SW480 (cell line): ENCODE results near the gene KCNH1.

ENCODE experiments used
- DNase-seq: peaks from one replicate; pipeline ENCODE4 v3.0.0-alpha.2; 2016; ENCODE audit warnings: low spot score

Gene KCNH1

GRCh38 chr1:210758261-210758660, 375.7 kb downstream of the KCNH1 start:
- no peak for DNase-seq

GRCh38 chr1:210757677-210758076, 376.3 kb downstream of the KCNH1 start:
- DNase-seq, result no peak

- DNase-seq, result no peak
Measured at GRCh38 chr1:210755991-210756659, 377.8 kb downstream of the KCNH1 start.

GRCh38 chr1:210754878-210755665, 378.9 kb downstream of the KCNH1 start:
- DNase-seq, result no peak

GRCh38 chr1:210751911-210752310, 382.0 kb downstream of the KCNH1 start:
- no peak for DNase-seq

GRCh38 chr1:210750468-210750867, 383.5 kb downstream of the KCNH1 start:
- no peak for DNase-seq

- DNase-seq, result no peak
Measured at GRCh38 chr1:210748796-210749195, 385.2 kb downstream of the KCNH1 start.

GRCh38 chr1:210747890-210748289, 386.1 kb downstream of the KCNH1 start:
- no peak for DNase-seq

- no peak for DNase-seq
Measured at GRCh38 chr1:210747112-210747511, 386.8 kb downstream of the KCNH1 start.

- no peak for DNase-seq
Measured at GRCh38 chr1:210746024-210746731, 387.8 kb downstream of the KCNH1 start.

GRCh38 chr1:210743038-210743437, 390.9 kb downstream of the KCNH1 start:
- DNase-seq, result no peak

- no peak for DNase-seq
Measured at GRCh38 chr1:210741564-210741963, 392.4 kb downstream of the KCNH1 start.

GRCh38 chr1:210739627-210740026, 394.3 kb downstream of the KCNH1 start:
- no peak for DNase-seq

GRCh38 chr1:210738256-210738655, 395.7 kb downstream of the KCNH1 start:
- no peak for DNase-seq

GRCh38 chr1:210736713-210737112, 397.2 kb downstream of the KCNH1 start:
- DNase-seq, result no peak

GRCh38 chr1:210731597-210731996, 402.4 kb downstream of the KCNH1 start:
- DNase-seq, result no peak

GRCh38 chr1:210731193-210731592, 402.8 kb downstream of the KCNH1 start:
- DNase-seq, result no peak

GRCh38 chr1:210730023-210730422, 403.9 kb downstream of the KCNH1 start:
- DNase-seq, result no peak

- no peak for DNase-seq
Measured at GRCh38 chr1:210728437-210729149, 405.4 kb downstream of the KCNH1 start.

- no peak for DNase-seq
Measured at GRCh38 chr1:210727709-210728108, 406.2 kb downstream of the KCNH1 start.

- DNase-seq, result peak; percentile 11
Measured at GRCh38 chr1:210726621-210727020, 407.3 kb downstream of the KCNH1 start.

GRCh38 chr1:210724768-210725167, 409.2 kb downstream of the KCNH1 start:
- no peak for DNase-seq
